Hepatocyte (in vitro differentiated cells): ENCODE results near the gene BMAL2.

Experiments
- CTCF ChIP-seq: fragments of 200-600 bp; sonication (generic); IDR thresholded peaks from 2 replicates; pipeline ENCODE4 v1.5.1; 2016; ENCODE audit warnings: antibody characterized with exemption, mild to moderate bottlenecking; ENCODE audit not compliant: poor library complexity
- EZH2phosphoT487 ChIP-seq: fragments of 200-600 bp; sonication (generic); IDR thresholded peaks from one replicate; pipeline ENCODE4 v1.6.1; 2018; ENCODE audit warnings: antibody characterized with exemption, mild to moderate bottlenecking, low read depth, moderate library complexity; ENCODE audit not compliant: unreplicated experiment, severe bottlenecking

- no peak for TF ChIP-seq CTCF
- TF ChIP-seq EZH2phosphoT487 = no peak
Observed at GRCh38 chr12:27316947-27317346, 15.7 kb upstream of the BMAL2 start.
